OCI-LY3 (cell line): ENCODE results near the gene MUC4.

Experiments used
- H2AFZ ChIP-seq: fragments of 200-600, 300-600 bp; shearing (Covaris generic); 2 replicates; pipeline ENCODE4 v1.6.0; 2014; ENCODE audit warnings: antibody characterized with exemption, low read depth, low read length
- H3K27ac ChIP-seq: fragments of 200-600, 300-600 bp; sonication (generic); 2 replicates; pipeline ENCODE4 v1.5.1; 2014; ENCODE audit warnings: mild to moderate bottlenecking, low read length, moderate library complexity, mixed read lengths
- H3K27me3 ChIP-seq: fragments of 200-600, 300-600 bp; sonication (generic); 2 replicates; pipeline ENCODE4 v1.6.1; 2014; ENCODE audit warnings: low read depth, low read length, mixed read lengths
- H3K36me3 ChIP-seq: fragments of 200-600, 300-600 bp; sonication (generic); replicated peaks from 2 replicates; pipeline ENCODE3; 2014; ENCODE audit warnings: low read depth, low read length, mixed read lengths
- H3K4me1 ChIP-seq: fragments of 300-600, 200-600 bp; sonication (generic); 2 replicates; pipeline ENCODE4 v1.6.1; 2014; ENCODE audit warnings: low read length, mixed read lengths
- H3K4me2 ChIP-seq: fragments of 200-600, 300-600 bp; sonication (generic); 2 replicates; pipeline ENCODE4 v1.6.1; 2014; ENCODE audit warnings: low read length, mixed read lengths
- H3K4me3 ChIP-seq: fragments of 300-600, 200-600 bp; sonication (generic); 2 replicates; pipeline ENCODE4 v1.5.1; 2014; ENCODE audit warnings: antibody characterized with exemption, mild to moderate bottlenecking, low read length, moderate library complexity
- H3K79me2 ChIP-seq: fragments of 300-600, 200-600 bp; shearing (Covaris generic); 2 replicates; pipeline ENCODE4 v1.6.1; 2014; ENCODE audit warnings: mild to moderate bottlenecking, low read length, mixed read lengths
- H3K9ac ChIP-seq: fragments of 300-600, 200-600 bp; shearing (Covaris generic); 2 replicates; pipeline ENCODE4 v1.6.0; 2014; ENCODE audit warnings: mild to moderate bottlenecking, low read length, moderate library complexity
- H3K9me3 ChIP-seq: fragments of 200-600, 300-600 bp; shearing (Covaris generic); 2 replicates; pipeline ENCODE4 v1.6.1; 2014; ENCODE audit warnings: low read length, mixed read lengths; ENCODE audit not compliant: insufficient read depth
- H4K20me1 ChIP-seq: fragments of 200-600, 300-600 bp; sonication (generic); 2 replicates; pipeline ENCODE4 v1.6.1; 2016; ENCODE audit warnings: low read length, mixed read lengths; ENCODE audit not compliant: insufficient read depth
- EZH2phosphoT487 ChIP-seq: fragments of 200-600 bp; shearing (Covaris generic); IDR thresholded peaks from 2 replicates; pipeline ENCODE4 v1.6.1; 2018; ENCODE audit warnings: antibody characterized with exemption, mixed run types, low read depth
- TF ChIP-seq, protein P1 (sequence below): fragments of 200-600, 300-600 bp; sonication (generic); IDR thresholded peaks from 2 replicates; pipeline ENCODE4 v1.5.1; 2014; ENCODE audit warnings: antibody characterized with exemption, low read length, low read depth

MUC4 gene

DNA sequence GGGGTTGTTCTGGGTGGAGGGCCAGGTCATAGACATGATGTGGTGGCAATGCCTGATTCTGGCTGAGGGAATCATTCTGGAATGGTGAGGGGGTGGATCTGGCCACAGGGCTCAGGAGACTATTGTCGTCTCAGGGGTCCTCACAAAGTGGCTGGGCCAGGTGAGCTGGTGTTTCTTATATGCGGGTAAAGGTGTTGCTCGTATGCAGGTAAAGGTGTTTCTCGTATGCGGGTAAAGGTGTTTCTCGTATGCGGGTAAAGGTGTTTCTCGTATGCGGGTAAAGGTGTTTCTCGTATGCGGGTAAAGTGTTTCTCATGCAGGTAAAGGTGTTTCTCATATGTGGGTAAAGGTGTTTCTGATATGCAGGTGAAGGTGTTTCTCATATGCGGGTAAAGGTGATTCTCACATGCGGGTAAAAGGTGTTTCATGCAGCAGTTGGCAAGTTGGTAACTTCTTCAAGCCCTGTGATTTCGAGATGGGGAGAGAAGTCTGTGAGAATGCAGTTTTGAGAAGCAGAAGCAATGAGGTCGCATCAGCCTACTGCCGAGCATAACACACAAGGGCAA lies 10.5 kb upstream of the MUC4 start:
- Histone ChIP-seq H3K9ac (no peak overlapping the region), H3K27me3 (no peaks in the 10 kb centered on the region), H3K4me2 (no peak overlapping the region), H3K9me3 (no peaks in the 10 kb centered on the region), H3K4me1 (no peaks in the 10 kb centered on the region), H2AFZ (no peak overlapping the region), H4K20me1 (no peaks in the 10 kb centered on the region), H3K4me3 (no peak overlapping the region), H3K79me2 (no peaks in the 10 kb centered on the region), H3K27ac (no peak overlapping the region), H3K36me3 (no peaks in the 10 kb centered on the region)
- TF ChIP-seq, protein P1, sequence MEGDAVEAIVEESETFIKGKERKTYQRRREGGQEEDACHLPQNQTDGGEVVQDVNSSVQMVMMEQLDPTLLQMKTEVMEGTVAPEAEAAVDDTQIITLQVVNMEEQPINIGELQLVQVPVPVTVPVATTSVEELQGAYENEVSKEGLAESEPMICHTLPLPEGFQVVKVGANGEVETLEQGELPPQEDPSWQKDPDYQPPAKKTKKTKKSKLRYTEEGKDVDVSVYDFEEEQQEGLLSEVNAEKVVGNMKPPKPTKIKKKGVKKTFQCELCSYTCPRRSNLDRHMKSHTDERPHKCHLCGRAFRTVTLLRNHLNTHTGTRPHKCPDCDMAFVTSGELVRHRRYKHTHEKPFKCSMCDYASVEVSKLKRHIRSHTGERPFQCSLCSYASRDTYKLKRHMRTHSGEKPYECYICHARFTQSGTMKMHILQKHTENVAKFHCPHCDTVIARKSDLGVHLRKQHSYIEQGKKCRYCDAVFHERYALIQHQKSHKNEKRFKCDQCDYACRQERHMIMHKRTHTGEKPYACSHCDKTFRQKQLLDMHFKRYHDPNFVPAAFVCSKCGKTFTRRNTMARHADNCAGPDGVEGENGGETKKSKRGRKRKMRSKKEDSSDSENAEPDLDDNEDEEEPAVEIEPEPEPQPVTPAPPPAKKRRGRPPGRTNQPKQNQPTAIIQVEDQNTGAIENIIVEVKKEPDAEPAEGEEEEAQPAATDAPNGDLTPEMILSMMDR, result no peak
- no peak for TF ChIP-seq EZH2phosphoT487

DNA sequence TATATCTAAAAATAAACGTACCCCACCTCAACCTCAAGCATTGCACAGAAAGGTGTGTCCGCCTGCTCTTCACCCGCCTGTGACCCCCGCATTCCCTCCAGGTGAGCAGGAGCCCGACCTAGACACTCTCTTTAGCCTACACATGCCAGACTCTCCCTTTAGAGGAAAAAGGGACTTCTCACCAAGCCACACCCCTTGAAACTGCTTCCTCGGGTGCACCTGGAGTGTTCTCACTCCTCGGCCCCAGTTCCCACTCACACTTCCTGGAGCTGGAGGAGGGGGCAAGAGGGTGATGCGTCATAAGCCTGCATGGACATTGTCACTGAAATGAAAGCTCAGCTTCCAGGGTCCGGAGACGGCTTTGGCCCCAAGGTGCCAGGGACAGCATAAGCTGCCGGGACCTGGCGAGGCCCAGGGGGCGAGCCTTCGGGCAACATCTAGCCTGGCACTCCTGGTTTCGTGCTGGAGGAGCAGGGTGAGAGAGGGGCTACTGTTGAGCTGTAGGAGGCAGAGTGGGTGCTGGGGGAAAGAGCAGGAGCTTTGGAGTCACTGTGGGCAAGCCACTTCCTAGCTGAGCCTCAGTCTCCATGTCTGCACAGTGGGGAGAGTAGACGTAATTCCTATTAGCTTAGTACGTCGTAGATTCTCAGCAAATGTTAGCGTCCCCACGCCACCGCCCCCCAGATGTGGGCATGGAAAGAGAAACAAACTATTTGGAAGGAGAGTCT lies 9.8 kb upstream of the MUC4 start:
- Histone ChIP-seq H2AFZ (no peak overlapping the region), H3K27me3 (no peaks in the 10 kb centered on the region), H3K9ac (no peak overlapping the region), H3K27ac (no peak overlapping the region), H3K4me3 (no peak overlapping the region), H3K36me3 (no peaks in the 10 kb centered on the region), H3K79me2 (no peaks in the 10 kb centered on the region), H3K4me2 (no peak overlapping the region), H3K4me1 (no peaks in the 10 kb centered on the region), H4K20me1 (no peaks in the 10 kb centered on the region), H3K9me3 (no peaks in the 10 kb centered on the region)
- no peak for TF ChIP-seq EZH2phosphoT487
- TF ChIP-seq, protein P1, result no peak

DNA sequence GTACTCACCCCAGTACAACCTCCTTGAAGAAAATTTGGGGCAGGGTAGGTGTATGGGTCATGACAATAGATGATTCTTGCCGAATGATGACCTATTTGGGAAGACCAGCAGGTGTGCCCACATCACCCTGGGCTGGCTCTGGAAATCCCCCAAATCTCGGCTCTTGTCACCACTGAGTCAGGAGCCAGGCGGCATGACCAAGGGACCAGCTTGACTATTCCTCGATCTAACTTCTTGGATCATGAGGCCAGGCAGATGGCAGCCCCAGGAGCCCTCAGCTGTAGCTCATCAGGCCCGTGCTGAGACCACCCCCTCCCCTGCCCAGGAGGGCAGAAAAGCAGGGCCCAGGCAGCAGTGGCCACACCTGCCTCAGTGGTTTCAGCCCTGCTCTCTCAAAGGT lies 9.2 kb upstream of the MUC4 start:
- no peaks in the 10 kb centered on the region for H3K9me3 ChIP-seq
- H2AFZ ChIP-seq, result no peak overlapping the region
- TF ChIP-seq, protein P1, result no peak
- no peak for TF ChIP-seq EZH2phosphoT487

DNA sequence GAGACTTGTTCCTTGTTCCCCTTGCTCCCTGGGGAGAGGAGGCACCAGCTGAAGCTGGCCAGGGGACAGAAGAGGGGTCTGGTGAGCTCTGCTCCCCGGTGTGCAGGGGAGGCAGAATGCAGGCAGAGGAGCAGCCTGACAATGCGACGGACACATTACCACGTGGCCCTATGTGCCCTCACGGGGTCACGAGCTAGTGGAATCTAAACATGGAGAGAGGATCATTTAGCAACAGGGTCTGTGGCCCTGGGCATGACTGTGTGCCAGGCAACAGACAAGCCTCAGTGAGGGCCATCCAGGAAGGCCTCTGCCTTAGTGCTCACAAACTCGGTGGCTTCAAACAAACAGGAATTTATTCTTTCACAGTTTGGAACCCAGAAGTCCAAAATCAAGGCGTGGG lies 8.5 kb upstream of the MUC4 start:
- Histone ChIP-seq H3K36me3 (no peaks in the 10 kb centered on the region), H2AFZ (no peak overlapping the region), H3K4me1 (no peaks in the 10 kb centered on the region), H3K4me3 (no peak overlapping the region), H3K4me2 (no peak overlapping the region), H3K27ac (no peak overlapping the region), H4K20me1 (no peaks in the 10 kb centered on the region), H3K27me3 (no peaks in the 10 kb centered on the region), H3K9me3 (no peaks in the 10 kb centered on the region), H3K9ac (no peak overlapping the region), H3K79me2 (no peaks in the 10 kb centered on the region)
- no peak for TF ChIP-seq EZH2phosphoT487
- TF ChIP-seq, protein P1, result no peak

More for the DNA sequence above, 9.2 kb upstream of the MUC4 start:
- Histone ChIP-seq H3K4me3 (no peak overlapping the region), H3K9ac (no peak overlapping the region), H4K20me1 (no peaks in the 10 kb centered on the region), H3K79me2 (no peaks in the 10 kb centered on the region), H3K4me2 (no peak overlapping the region), H3K27ac (no peak overlapping the region), H3K27me3 (no peaks in the 10 kb centered on the region), H3K36me3 (no peaks in the 10 kb centered on the region), H3K4me1 (no peaks in the 10 kb centered on the region)
